GM12874 (cell line): ENCODE measurements around the gene KHNYN.

Source experiments
- TF ChIP-seq, protein P1 (sequence below): IDR thresholded peaks from 2 replicates; pipeline ENCODE4 v1.5.1; 2011; ENCODE audit warnings: low read depth, mild to moderate bottlenecking, control low read depth, low read length, moderate library complexity; ENCODE audit not compliant: insufficient read depth

The KHNYN gene

DNA sequence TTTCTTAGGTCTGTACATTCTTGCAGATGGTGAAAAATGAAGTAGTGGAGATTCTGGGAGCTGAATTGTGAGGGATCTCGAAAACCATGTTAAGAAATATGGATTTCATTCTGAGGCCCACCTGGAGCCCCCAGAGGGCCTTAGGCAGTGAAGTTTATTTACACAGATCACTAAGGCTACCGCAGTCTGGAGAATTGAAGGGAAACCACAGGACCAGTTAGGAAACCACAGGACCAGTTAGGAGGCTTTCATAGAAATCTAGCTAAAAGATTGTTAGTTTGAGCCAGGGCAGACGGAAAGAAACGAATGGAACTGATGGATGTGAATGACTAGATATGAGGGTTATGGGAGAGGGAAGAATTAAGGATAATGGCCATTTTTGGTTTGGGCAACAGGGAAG, 7.5 kb upstream of the KHNYN start:
- TF ChIP-seq, protein P1, sequence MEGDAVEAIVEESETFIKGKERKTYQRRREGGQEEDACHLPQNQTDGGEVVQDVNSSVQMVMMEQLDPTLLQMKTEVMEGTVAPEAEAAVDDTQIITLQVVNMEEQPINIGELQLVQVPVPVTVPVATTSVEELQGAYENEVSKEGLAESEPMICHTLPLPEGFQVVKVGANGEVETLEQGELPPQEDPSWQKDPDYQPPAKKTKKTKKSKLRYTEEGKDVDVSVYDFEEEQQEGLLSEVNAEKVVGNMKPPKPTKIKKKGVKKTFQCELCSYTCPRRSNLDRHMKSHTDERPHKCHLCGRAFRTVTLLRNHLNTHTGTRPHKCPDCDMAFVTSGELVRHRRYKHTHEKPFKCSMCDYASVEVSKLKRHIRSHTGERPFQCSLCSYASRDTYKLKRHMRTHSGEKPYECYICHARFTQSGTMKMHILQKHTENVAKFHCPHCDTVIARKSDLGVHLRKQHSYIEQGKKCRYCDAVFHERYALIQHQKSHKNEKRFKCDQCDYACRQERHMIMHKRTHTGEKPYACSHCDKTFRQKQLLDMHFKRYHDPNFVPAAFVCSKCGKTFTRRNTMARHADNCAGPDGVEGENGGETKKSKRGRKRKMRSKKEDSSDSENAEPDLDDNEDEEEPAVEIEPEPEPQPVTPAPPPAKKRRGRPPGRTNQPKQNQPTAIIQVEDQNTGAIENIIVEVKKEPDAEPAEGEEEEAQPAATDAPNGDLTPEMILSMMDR = no peak

- TF ChIP-seq, protein P1 = no peak
Measured at GRCh38 chr14:24422694-24423601, 6.8 kb upstream of the KHNYN start.

DNA sequence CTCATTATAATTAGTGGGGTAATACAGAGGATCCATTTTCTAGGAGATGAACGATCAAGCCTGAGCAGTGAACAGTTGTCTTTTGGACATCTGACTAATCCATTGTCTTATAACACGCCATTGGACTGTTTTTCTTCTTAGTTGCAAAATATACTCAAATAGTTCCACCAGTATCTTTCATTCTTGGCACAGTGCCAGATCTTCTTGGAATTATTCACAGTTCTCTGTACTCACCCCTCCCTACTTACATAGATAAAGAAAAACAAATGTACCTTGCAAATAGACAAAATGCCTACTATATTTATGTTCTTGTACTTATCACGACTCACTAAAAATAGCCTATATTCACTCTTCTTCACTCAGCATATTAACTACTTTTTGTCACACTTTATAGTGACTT, 4.0 kb upstream of the KHNYN start:
- TF ChIP-seq, protein P1 = no peak

- TF ChIP-seq, protein P1 = no peak
Measured at GRCh38 chr14:24426150-24426911, 3.4 kb upstream of the KHNYN start.

GRCh38 chr14:24426912-24427536, 2.7 kb upstream of the KHNYN start:
- TF ChIP-seq, protein P1 = no peak

DNA sequence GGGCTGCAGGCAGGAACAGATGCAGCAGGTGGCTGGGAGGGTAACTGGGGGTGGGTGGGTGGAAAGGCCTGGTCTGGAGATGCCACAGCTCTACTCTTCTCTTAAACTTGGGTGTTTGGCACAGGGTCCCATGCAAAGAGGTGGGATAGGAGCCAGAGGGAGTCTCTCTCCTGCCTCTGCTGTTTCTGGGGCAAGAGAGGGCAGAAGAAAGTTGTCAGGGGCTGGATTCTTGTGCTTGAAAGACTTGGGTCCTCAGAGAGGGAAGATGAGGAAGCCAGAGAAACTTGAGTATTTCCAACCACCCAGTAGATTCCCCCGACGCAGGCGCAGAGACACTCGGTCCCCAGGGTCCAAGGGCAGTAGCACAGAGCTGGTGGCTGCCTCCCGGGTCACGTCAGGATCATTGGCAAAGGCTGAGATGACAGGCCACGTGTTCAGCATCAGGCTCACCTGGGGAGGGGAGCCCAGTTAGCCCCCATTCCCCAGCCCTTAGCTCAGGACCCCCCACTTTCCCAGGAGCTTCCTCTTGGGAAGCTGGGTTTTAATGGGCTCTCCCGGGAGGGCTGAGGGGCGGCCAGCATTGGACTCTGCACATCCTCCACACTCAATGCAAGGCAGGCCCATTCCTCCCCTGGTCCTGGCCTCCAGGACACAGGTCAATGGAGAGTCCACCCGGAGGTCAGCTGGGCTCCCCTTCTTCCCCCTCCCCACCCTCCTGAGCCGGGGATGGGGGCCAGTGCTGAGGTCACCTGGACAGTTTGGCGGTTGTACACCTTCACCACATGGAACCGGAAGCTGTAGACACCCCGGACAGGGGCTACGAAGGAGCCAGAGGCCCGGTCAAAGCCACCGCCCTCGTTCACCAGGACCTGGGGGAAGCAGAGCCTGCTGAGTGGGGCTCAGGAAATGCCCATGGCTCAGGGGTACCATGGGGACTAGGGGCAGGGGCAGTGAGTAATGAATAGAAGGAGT, 1.9 kb upstream of the KHNYN start:
- TF ChIP-seq, protein P1 = no peak
